HG03066 (cell line): ENCODE results near the gene NKAIN1.

Source experiments
- ATAC-seq: cut with Tn5 transposase; IDR thresholded peaks from one replicate; pipeline ENCODE4 v1.9.1; 2021; ENCODE audit warnings: low read depth; ENCODE audit not compliant: unreplicated experiment

Gene NKAIN1

GRCh38 chr1:31234123-31234708 is 5.5 kb downstream of the NKAIN1 start:
- no peak for ATAC-seq

GRCh38 chr1:31232689-31233088 is 7.0 kb downstream of the NKAIN1 start:
- ATAC-seq, result no peak

- ATAC-seq, result no peak
Measured at GRCh38 chr1:31231802-31232201, 7.9 kb downstream of the NKAIN1 start.

- no peak for ATAC-seq
Measured at GRCh38 chr1:31230378-31230777, 9.3 kb downstream of the NKAIN1 start.

GRCh38 chr1:31228986-31229385 is 10.7 kb downstream of the NKAIN1 start:
- ATAC-seq, result no peak

GRCh38 chr1:31227891-31228568 is 11.7 kb downstream of the NKAIN1 start:
- no peak for ATAC-seq

- no peak for ATAC-seq
Measured at GRCh38 chr1:31224068-31224467, 15.6 kb downstream of the NKAIN1 start.

- ATAC-seq, result no peak
Measured at GRCh38 chr1:31222176-31222575, 17.5 kb downstream of the NKAIN1 start.

- ATAC-seq, result no peak
Measured at GRCh38 chr1:31221072-31221471, 18.6 kb downstream of the NKAIN1 start.

- no peak for ATAC-seq
Measured at GRCh38 chr1:31219489-31219888, 20.2 kb downstream of the NKAIN1 start.

GRCh38 chr1:31218705-31219104 is 21.0 kb downstream of the NKAIN1 start:
- no peak for ATAC-seq

GRCh38 chr1:31216016-31216415 is 23.7 kb downstream of the NKAIN1 start:
- ATAC-seq, result no peak

GRCh38 chr1:31215065-31215570 is 24.6 kb downstream of the NKAIN1 start:
- no peak for ATAC-seq

- no peak for ATAC-seq
Measured at GRCh38 chr1:31214316-31215064, 25.2 kb downstream of the NKAIN1 start.

- no peak for ATAC-seq
Measured at GRCh38 chr1:31208361-31208945, 31.2 kb downstream of the NKAIN1 start.

- ATAC-seq, result no peak
Measured at GRCh38 chr1:31207569-31207968, 32.1 kb downstream of the NKAIN1 start.

- ATAC-seq, result no peak
Measured at GRCh38 chr1:31207046-31207445, 32.6 kb downstream of the NKAIN1 start.

GRCh38 chr1:31203215-31203614 is 36.5 kb downstream of the NKAIN1 start:
- no peak for ATAC-seq

- ATAC-seq, result no peak
Measured at GRCh38 chr1:31201931-31202360, 37.7 kb downstream of the NKAIN1 start.

GRCh38 chr1:31199949-31200348 is 39.7 kb downstream of the NKAIN1 start:
- ATAC-seq, result no peak

- no peak for ATAC-seq
Measured at GRCh38 chr1:31199236-31199790, 40.4 kb downstream of the NKAIN1 start.
